Activated naive CD8-positive, alpha-beta T cell treated with anti-CD3 and anti-CD28 coated beads, Interleukin-2, amount 10 ng/mL, durations not matched to agents 7 days and 5 days (primary cell): Measurements from ENCODE around the gene ZNF276. TPM values are rescaled to one million over a fixed set of nuclear protein-coding genes. Genes with fewer than 3 reads are reported as not detected.

Experiments
- ATAC-seq: fragments of 150-1000 bp; cut with Tn5 transposase; one replicate; pipeline ENCODE4 v1.10.0; 2021; ENCODE audit warnings: low read depth, moderate library complexity
- POLR2A ChIA-PET: fragments of 350-600 bp; sonication (Branson Sonifier 250); formaldehyde crosslinking; loops from one replicate; lab custom pipeline; 2021; ENCODE audit warnings: antibody characterized with exemption; lab: Charles Lee
- DNase-seq: peaks from one replicate; pipeline ENCODE4 v3.0.0; 2021
- H3K27ac Mint-ChIP-seq: one replicate; pipeline ENCODE4 v1.8.0; 2022; ENCODE audit warnings: mild to moderate bottlenecking, mixed read lengths
- H3K27me3 Mint-ChIP-seq: one replicate; pipeline ENCODE4 v1.8.0; 2022; ENCODE audit warnings: mild to moderate bottlenecking, moderate library complexity, mixed read lengths
- H3K36me3 Mint-ChIP-seq: one replicate; pipeline ENCODE4 v1.8.0; 2021; ENCODE audit warnings: mild to moderate bottlenecking, mixed read lengths
- H3K4me1 Mint-ChIP-seq: one replicate; pipeline ENCODE4 v1.8.0; 2021; ENCODE audit warnings: mixed read lengths
- H3K4me3 Mint-ChIP-seq: one replicate; pipeline ENCODE4 v1.8.0; 2022; ENCODE audit warnings: mild to moderate bottlenecking, moderate library complexity, mixed read lengths
- H3K9me3 Mint-ChIP-seq: one replicate; pipeline ENCODE4 v1.8.0; 2021; ENCODE audit warnings: mixed read lengths
- total RNA-seq, 2 experiments: library from RNA; stranded (reverse); gene quantifications; one replicate each; pipeline ENCODE4 v1.2.3, GENCODE V29; 2021

ZNF276 gene
- total RNA-seq, 2 experiments from 2014 or later: 98.0 to 107 TPM

- Mint-ChIP-seq H3K36me3 (peaks cover 42% of the 10 kb centered on the region), H3K27ac (peak overlapping the region; percentile 25), H3K4me3 (no peak overlapping the region), H3K9me3 (no peaks in the 10 kb centered on the region), H3K27me3 (no peaks in the 10 kb centered on the region), H3K4me1 (peaks cover 20% of the 10 kb centered on the region)
- ATAC-seq (no peak), DNase-seq (no peak)
- POLR2A ChIA-PET: interaction anchor here (0.9 to 5.5 kb wide), 6 partner anchors 11 to 135 kb away, joined by 3 to 33 read pairs (median 4); partner anchors contain the start of genes FANCA and TCF25
Measured at GRCh38 chr16:89738538-89739317, 17.4 kb downstream of the ZNF276 start.

GRCh38 chr16:89739383-89739782, 18.0 kb downstream of the ZNF276 start:
- Mint-ChIP-seq H3K27me3 (no peaks in the 10 kb centered on the region), H3K4me1 (peaks cover 20% of the 10 kb centered on the region), H3K36me3 (peaks cover 44% of the 10 kb centered on the region), H3K9me3 (no peaks in the 10 kb centered on the region), H3K4me3 (no peak overlapping the region), H3K27ac (peak overlapping the region; percentile 25)
- no peak for DNase-seq
- POLR2A ChIA-PET: interaction anchor here (1.1 to 5.5 kb wide), 6 partner anchors 12 to 33 kb away, joined by 3 to 33 read pairs (median 4); no protein-coding TSS in a partner anchor
- ATAC-seq: no peak

- Mint-ChIP-seq H3K4me3 (no peak overlapping the region), H3K4me1 (peaks cover 18% of the 10 kb centered on the region), H3K9me3 (no peaks in the 10 kb centered on the region), H3K27ac (no peak overlapping the region), H3K36me3 (peaks cover 33% of the 10 kb centered on the region), H3K27me3 (no peaks in the 10 kb centered on the region)
- POLR2A ChIA-PET: interaction anchor here (0.6 to 5.5 kb wide), 6 partner anchors 14 to 135 kb away, joined by 3 to 33 read pairs (median 4); no protein-coding TSS in a partner anchor
- ATAC-seq: no peak
- DNase-seq: no peak
Measured at GRCh38 chr16:89741342-89742014, 20.1 kb downstream of the ZNF276 start.

- DNase-seq (no peak), ATAC-seq (no peak)
- no peaks in the 10 kb centered on the region for H3K27me3 Mint-ChIP-seq
- no peaks in the 10 kb centered on the region for H3K9me3 Mint-ChIP-seq
- H3K27ac Mint-ChIP-seq: peak overlapping the region; percentile 69
- peaks cover 24% of the 10 kb centered on the region for H3K36me3 Mint-ChIP-seq
- no peak overlapping the region for H3K4me3 Mint-ChIP-seq
- POLR2A ChIA-PET: interaction anchor here (0.7 to 5.5 kb wide), 3 partner anchors 18 to 322 kb away, joined by 3 to 33 read pairs (median 3); no protein-coding TSS in a partner anchor
- peaks cover 5% of the 10 kb centered on the region for H3K4me1 Mint-ChIP-seq
Measured at GRCh38 chr16:89742948-89743347, 21.6 kb downstream of the ZNF276 start.

- H3K36me3 Mint-ChIP-seq: peaks cover 19% of the 10 kb centered on the region
Measured at GRCh38 chr16:89744813-89745212, 23.5 kb downstream of the ZNF276 start.

GRCh38 chr16:89746043-89746442, 24.7 kb downstream of the ZNF276 start:
- no peak overlapping the region for H3K4me3 Mint-ChIP-seq
- H3K9me3 Mint-ChIP-seq: no peaks in the 10 kb centered on the region
- POLR2A ChIA-PET: interaction anchor here (1.5 kb wide), 1 partner anchor 9 kb away, joined by 6 read pairs; no protein-coding TSS in a partner anchor
- ATAC-seq (no peak), DNase-seq (no peak)
- H3K27me3 Mint-ChIP-seq: no peaks in the 10 kb centered on the region
- H3K36me3 Mint-ChIP-seq: peaks cover 21% of the 10 kb centered on the region
- peaks cover 2% of the 10 kb centered on the region for H3K4me1 Mint-ChIP-seq
- H3K27ac Mint-ChIP-seq: no peak overlapping the region

More at GRCh38 chr16:89744813-89745212, 23.5 kb downstream of the ZNF276 start:
- no peaks in the 10 kb centered on the region for H3K27me3 Mint-ChIP-seq
- no peaks in the 10 kb centered on the region for H3K9me3 Mint-ChIP-seq
- H3K4me3 Mint-ChIP-seq: no peak overlapping the region
- POLR2A ChIA-PET: interaction anchor here (0.6 kb wide), 1 partner anchor 37 kb away, joined by 3 read pairs; no protein-coding TSS in a partner anchor
- ATAC-seq (no peak), DNase-seq (no peak)
- no peak overlapping the region for H3K27ac Mint-ChIP-seq
- peaks cover 2% of the 10 kb centered on the region for H3K4me1 Mint-ChIP-seq

- peaks cover 19% of the 10 kb centered on the region for H3K36me3 Mint-ChIP-seq
- DNase-seq (no peak), ATAC-seq (no peak)
- H3K27ac Mint-ChIP-seq: no peak overlapping the region
- no peak overlapping the region for H3K4me3 Mint-ChIP-seq
- POLR2A ChIA-PET: interaction anchor here (0.6 kb wide), 1 partner anchor 90 kb away, joined by 4 read pairs; no protein-coding TSS in a partner anchor
- peaks cover 2% of the 10 kb centered on the region for H3K4me1 Mint-ChIP-seq
- H3K27me3 Mint-ChIP-seq: no peaks in the 10 kb centered on the region
- no peaks in the 10 kb centered on the region for H3K9me3 Mint-ChIP-seq
Measured at GRCh38 chr16:89748076-89748475, 26.7 kb downstream of the ZNF276 start.

GRCh38 chr16:89748921-89749320, 27.6 kb downstream of the ZNF276 start:
- no peaks in the 10 kb centered on the region for H3K4me1 Mint-ChIP-seq
- DNase-seq: no peak
- no peaks in the 10 kb centered on the region for H3K27me3 Mint-ChIP-seq
- no peak overlapping the region for H3K4me3 Mint-ChIP-seq
- POLR2A ChIA-PET: interaction anchor here (0.7 kb wide), 1 partner anchor 10 kb away, joined by 4 read pairs; no protein-coding TSS in a partner anchor
- ATAC-seq: no peak
- H3K27ac Mint-ChIP-seq: no peak overlapping the region
- H3K36me3 Mint-ChIP-seq: peaks cover 19% of the 10 kb centered on the region
- H3K9me3 Mint-ChIP-seq: no peaks in the 10 kb centered on the region

GRCh38 chr16:89749637-89750036, 28.3 kb downstream of the ZNF276 start:
- peaks cover 15% of the 10 kb centered on the region for H3K36me3 Mint-ChIP-seq

GRCh38 chr16:89759746-89760340, 38.5 kb downstream of the ZNF276 start:
- no peaks in the 10 kb centered on the region for H3K27me3 Mint-ChIP-seq
- ATAC-seq (no peak), DNase-seq (no peak)
- POLR2A ChIA-PET: no interaction called here
- H3K27ac Mint-ChIP-seq: peak overlapping the region; percentile 90
- peaks cover 43% of the 10 kb centered on the region for H3K36me3 Mint-ChIP-seq
- H3K4me1 Mint-ChIP-seq: peaks cover 20% of the 10 kb centered on the region
- no peaks in the 10 kb centered on the region for H3K9me3 Mint-ChIP-seq
- H3K4me3 Mint-ChIP-seq: no peak overlapping the region

More at GRCh38 chr16:89749637-89750036, 28.3 kb downstream of the ZNF276 start:
- no peak for ATAC-seq
- Mint-ChIP-seq H3K4me1 (peaks cover under 1% of the 10 kb centered on the region), H3K9me3 (no peaks in the 10 kb centered on the region), H3K4me3 (no peak overlapping the region), H3K27me3 (no peaks in the 10 kb centered on the region), H3K27ac (peak overlapping the region; percentile 16)
- POLR2A ChIA-PET: interaction anchor here (0.7 kb wide), 1 partner anchor 9 kb away, joined by 4 read pairs; no protein-coding TSS in a partner anchor
- DNase-seq: no peak

GRCh38 chr16:89761304-89761922, 40.1 kb downstream of the ZNF276 start:
- DNase-seq (no peak), ATAC-seq (no peak)
- Mint-ChIP-seq H3K27me3 (no peaks in the 10 kb centered on the region), H3K9me3 (no peaks in the 10 kb centered on the region), H3K36me3 (peaks cover 43% of the 10 kb centered on the region), H3K4me1 (peaks cover 24% of the 10 kb centered on the region), H3K27ac (peak overlapping the region; percentile 90), H3K4me3 (peak overlapping the region; percentile 81)
- POLR2A ChIA-PET: interaction anchor here (0.6 to 2.2 kb wide), 14 partner anchors 15 to 446 kb away, joined by 3 to 11 read pairs (median 4); partner anchors contain the start of gene FANCA

GRCh38 chr16:89764711-89765201, 43.4 kb downstream of the ZNF276 start:
- H3K27ac Mint-ChIP-seq: peak overlapping the region; percentile 89
- H3K4me3 Mint-ChIP-seq: peak overlapping the region; percentile 81
- DNase-seq: peak; percentile 47
- H3K36me3 Mint-ChIP-seq: peaks cover 55% of the 10 kb centered on the region
- H3K4me1 Mint-ChIP-seq: peaks cover 24% of the 10 kb centered on the region
- H3K27me3 Mint-ChIP-seq: no peaks in the 10 kb centered on the region
- ATAC-seq: peak; percentile 77
- POLR2A ChIA-PET: interaction anchor here (1.2 to 1.4 kb wide), 2 partner anchors 41 to 95 kb away, joined by 3 read pairs; no protein-coding TSS in a partner anchor
- no peaks in the 10 kb centered on the region for H3K9me3 Mint-ChIP-seq
